Measurements from ENCODE around the gene ZBTB7C.

GRCh38 chr18:48219810-48220499 is 189.2 kb downstream of the ZBTB7C start:
- TF ChIP-seq EGR1 (IDR thresholded peaks at IDR 0.05; ENCODE audit: borderline replicate concordance in 1 of 2, low read depth in 2 of 2, low read length in 2 of 2) (no peak), BCL11A (IDR thresholded peaks at IDR 0.05; ENCODE audit: low read depth, low read length) (no peak), SP1 (IDR thresholded peaks at IDR 0.05; ENCODE audit: low read depth, low read length) (no peak), ZNF24 (IDR thresholded peaks at IDR 0.05) (no peak), ETV6 (conservative IDR thresholded peaks at IDR 0.05 in 1 of 2, IDR thresholded peaks at IDR 0.05 in 1 of 2; ENCODE audit: borderline replicate concordance in 1 of 2, low read depth in 1 of 2) (no peak), HDAC6 (IDR thresholded peaks at IDR 0.05; ENCODE audit: unreplicated experiment) (no peak), MAX (IDR thresholded peaks at IDR 0.05; ENCODE audit: low read depth, low read length) (no peak), MTA2 (IDR thresholded peaks at IDR 0.05; ENCODE audit: low read depth) (no peak), JUNB (IDR thresholded peaks at IDR 0.05) (no peak), RAD21 (IDR thresholded peaks at IDR 0.05; ENCODE audit: insufficient read depth, low read depth, low read length) (no peak), CEBPB (IDR thresholded peaks at IDR 0.05; ENCODE audit: borderline replicate concordance in 1 of 2, low read depth in 2 of 2, low read length in 2 of 2) (no peak), POLR2A (IDR thresholded peaks at IDR 0.05; ENCODE audit: low read depth, low read length) (no peak), ATF2 (IDR thresholded peaks at IDR 0.05; ENCODE audit: low read length) (no peak)

Data from GM12878 (cell line).